GM19023 (cell line): ENCODE measurements around the gene KIAA1191.
"Not testable (repeated sequence)": the region's sequence is repeated elsewhere in the genome, so short reads cannot be mapped to it uniquely, and the experiment has no call there.

Experiments used
- ATAC-seq: cut with Tn5 transposase; IDR thresholded peaks from one replicate; pipeline ENCODE4 v1.9.1; 2021; ENCODE audit warnings: mild to moderate bottlenecking, moderate library complexity; ENCODE audit not compliant: unreplicated experiment

KIAA1191 gene

GRCh38 chr5:176361437-176362232, at the start of gene KIAA1191:
Gene KIAA1191, minus strand, starts transcription at chr5:176361764. Its CDS starts 2,256 bp downstream, at chr5:176359508.
- ATAC-seq = peak; percentile 84

- ATAC-seq = no peak
Observed at GRCh38 chr5:176410486-176411180, 49.1 kb upstream of the KIAA1191 start.

GRCh38 chr5:176409765-176410164, 48.2 kb upstream of the KIAA1191 start:
- no peak for ATAC-seq

GRCh38 chr5:176408590-176408989, 47.0 kb upstream of the KIAA1191 start:
- no peak for ATAC-seq

- ATAC-seq = not testable (repeated sequence)
Observed at GRCh38 chr5:176408252-176408573, 46.6 kb upstream of the KIAA1191 start.

GRCh38 chr5:176407456-176408251, 46.1 kb upstream of the KIAA1191 start:
- no peak for ATAC-seq

- no peak for ATAC-seq
Observed at GRCh38 chr5:176406436-176407052, 45.0 kb upstream of the KIAA1191 start.

GRCh38 chr5:176405656-176406435, 44.3 kb upstream of the KIAA1191 start:
- ATAC-seq = no peak

GRCh38 chr5:176401281-176402205, 40.0 kb upstream of the KIAA1191 start:
- no peak for ATAC-seq

GRCh38 chr5:176400382-176401156, 39.0 kb upstream of the KIAA1191 start:
- ATAC-seq = no peak

GRCh38 chr5:176397736-176398420, 36.3 kb upstream of the KIAA1191 start:
- ATAC-seq = no peak

- no peak for ATAC-seq
Observed at GRCh38 chr5:176396330-176396729, 34.8 kb upstream of the KIAA1191 start.

GRCh38 chr5:176394881-176395675, 33.5 kb upstream of the KIAA1191 start:
- no peak for ATAC-seq

GRCh38 chr5:176394096-176394495, 32.5 kb upstream of the KIAA1191 start:
- ATAC-seq = no peak

GRCh38 chr5:176392526-176392925, 31.0 kb upstream of the KIAA1191 start:
- no peak for ATAC-seq

GRCh38 chr5:176391999-176392398, 30.4 kb upstream of the KIAA1191 start:
- ATAC-seq = no peak

- no peak for ATAC-seq
Observed at GRCh38 chr5:176391479-176391878, 29.9 kb upstream of the KIAA1191 start.
